Omental fat pad (tissue), 4 donors: Measurements from ENCODE around the gene NFAM1. TPM values are rescaled to one million over a fixed set of nuclear protein-coding genes. Genes with fewer than 3 reads are reported as not detected.

Experiments
- ATAC-seq: fragments of 150-250 bp; one replicate; pipeline ENCODE4 v1.9.1; 2016; ENCODE audit warnings: mild to moderate bottlenecking, moderate library complexity; ENCODE audit not compliant: low FRiP score
- DNase-seq: peaks from one replicate; pipeline ENCODE4 v3.0.0-alpha.2; 2019; ENCODE audit warnings: low spot score
- CTCF ChIP-seq, 3 donors: fragments of 450-650 bp; IDR thresholded peaks; one replicate each; pipeline ENCODE4 v1.5.1; 2016 to 2017; ENCODE audit warnings: antibody characterized with exemption in 3 of 3, mild to moderate bottlenecking in 3 of 3, moderate library complexity in 2 of 3
- total RNA-seq, 4 donors: library from RNA; depleted of rRNA; stranded (reverse); fragments of >200 nt; gene quantifications; one replicate each; pipeline ENCODE4 v1.1.0, GENCODE V29; 2016

The NFAM1 gene
- total RNA-seq, 4 donors from 2014 or later: 4.9 to 14.0 (median 6.3) TPM

- TF ChIP-seq CTCF (IDR thresholded peaks at IDR 0.05): no peak
- no peak for DNase-seq
- no peak for ATAC-seq
Measured at GRCh38 chr22:42372976-42373375, 59.2 kb downstream of the NFAM1 start.

- DNase-seq: no peak
- ATAC-seq: no peak
- no peak for TF ChIP-seq CTCF (IDR thresholded peaks at IDR 0.05)
Measured at GRCh38 chr22:42371501-42371900, 60.7 kb downstream of the NFAM1 start.

GRCh38 chr22:42371099-42371498 lies 61.1 kb downstream of the NFAM1 start:
- TF ChIP-seq CTCF (IDR thresholded peaks at IDR 0.05): no peak
- ATAC-seq: no peak
- DNase-seq: no peak

GRCh38 chr22:42369250-42370041 lies 62.8 kb downstream of the NFAM1 start:
- DNase-seq (peak; percentile 73), ATAC-seq (peak; percentile 93)
- no peak for TF ChIP-seq CTCF (IDR thresholded peaks at IDR 0.05)

GRCh38 chr22:42368379-42369249 lies 63.6 kb downstream of the NFAM1 start:
- DNase-seq (no peak), ATAC-seq (peak; percentile 27)
- TF ChIP-seq CTCF (IDR thresholded peaks at IDR 0.05): no peak

- TF ChIP-seq CTCF (IDR thresholded peaks at IDR 0.05): no peak
- no peak for DNase-seq
- ATAC-seq: no peak
Measured at GRCh38 chr22:42367980-42368378, 64.2 kb downstream of the NFAM1 start.
